ENCODE results near the gene ABCA12.
"Not testable (repeated sequence)": the region's sequence is repeated elsewhere in the genome, so short reads cannot be mapped to it uniquely, and the experiment has no call there.

Gene ABCA12, protein sequence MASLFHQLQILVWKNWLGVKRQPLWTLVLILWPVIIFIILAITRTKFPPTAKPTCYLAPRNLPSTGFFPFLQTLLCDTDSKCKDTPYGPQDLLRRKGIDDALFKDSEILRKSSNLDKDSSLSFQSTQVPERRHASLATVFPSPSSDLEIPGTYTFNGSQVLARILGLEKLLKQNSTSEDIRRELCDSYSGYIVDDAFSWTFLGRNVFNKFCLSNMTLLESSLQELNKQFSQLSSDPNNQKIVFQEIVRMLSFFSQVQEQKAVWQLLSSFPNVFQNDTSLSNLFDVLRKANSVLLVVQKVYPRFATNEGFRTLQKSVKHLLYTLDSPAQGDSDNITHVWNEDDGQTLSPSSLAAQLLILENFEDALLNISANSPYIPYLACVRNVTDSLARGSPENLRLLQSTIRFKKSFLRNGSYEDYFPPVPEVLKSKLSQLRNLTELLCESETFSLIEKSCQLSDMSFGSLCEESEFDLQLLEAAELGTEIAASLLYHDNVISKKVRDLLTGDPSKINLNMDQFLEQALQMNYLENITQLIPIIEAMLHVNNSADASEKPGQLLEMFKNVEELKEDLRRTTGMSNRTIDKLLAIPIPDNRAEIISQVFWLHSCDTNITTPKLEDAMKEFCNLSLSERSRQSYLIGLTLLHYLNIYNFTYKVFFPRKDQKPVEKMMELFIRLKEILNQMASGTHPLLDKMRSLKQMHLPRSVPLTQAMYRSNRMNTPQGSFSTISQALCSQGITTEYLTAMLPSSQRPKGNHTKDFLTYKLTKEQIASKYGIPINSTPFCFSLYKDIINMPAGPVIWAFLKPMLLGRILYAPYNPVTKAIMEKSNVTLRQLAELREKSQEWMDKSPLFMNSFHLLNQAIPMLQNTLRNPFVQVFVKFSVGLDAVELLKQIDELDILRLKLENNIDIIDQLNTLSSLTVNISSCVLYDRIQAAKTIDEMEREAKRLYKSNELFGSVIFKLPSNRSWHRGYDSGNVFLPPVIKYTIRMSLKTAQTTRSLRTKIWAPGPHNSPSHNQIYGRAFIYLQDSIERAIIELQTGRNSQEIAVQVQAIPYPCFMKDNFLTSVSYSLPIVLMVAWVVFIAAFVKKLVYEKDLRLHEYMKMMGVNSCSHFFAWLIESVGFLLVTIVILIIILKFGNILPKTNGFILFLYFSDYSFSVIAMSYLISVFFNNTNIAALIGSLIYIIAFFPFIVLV (N-terminal part only)

DNA sequence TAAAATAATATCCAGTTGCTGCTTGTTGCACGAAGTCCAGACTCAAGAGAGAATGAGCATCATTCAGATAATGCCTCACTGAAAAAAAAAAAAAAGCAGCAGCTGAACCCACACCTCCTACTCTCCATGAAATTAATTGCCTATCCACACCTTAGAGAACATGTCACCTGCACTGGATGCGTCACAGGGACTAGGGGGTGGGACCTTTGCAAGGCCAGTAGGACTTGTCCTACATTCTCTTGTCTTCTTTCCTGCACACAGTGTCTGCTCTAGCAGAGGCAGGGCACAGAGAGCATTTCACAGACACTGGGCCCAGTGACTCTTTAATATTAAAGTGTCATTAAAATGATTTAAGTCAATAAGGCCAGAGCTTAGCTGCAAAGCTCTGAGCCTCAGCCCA is at the start of gene ABCA12:
Gene ABCA12 (minus strand): TSS at position 148 of the 400 bp plus-strand sequence. CDS start 418 bp downstream, outside the sequence.
- DNase-seq (ENCODE audit: low spot score) = no peak

DNA sequence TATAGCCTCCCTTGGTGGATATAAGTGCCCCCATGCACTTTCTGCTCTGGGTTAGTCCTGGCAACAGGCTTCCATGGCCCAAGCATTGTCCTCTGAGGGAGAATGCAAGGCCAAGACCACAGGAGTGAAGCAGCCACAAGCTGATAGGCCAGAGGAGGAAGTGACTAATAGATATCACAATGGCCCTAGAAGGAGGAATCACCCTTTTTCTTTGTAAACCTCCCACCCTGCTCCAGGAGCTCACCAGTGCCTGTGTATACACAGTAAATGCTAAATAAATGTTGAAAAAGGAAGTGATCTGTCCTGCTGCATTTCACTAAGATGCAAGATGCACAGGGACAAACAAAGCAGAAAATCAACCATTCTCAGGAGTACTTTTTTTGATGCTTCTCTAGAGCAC is 49.7 kb upstream of the ABCA12 start:
- DNase-seq (ENCODE audit: low spot score) = no peak

DNA sequence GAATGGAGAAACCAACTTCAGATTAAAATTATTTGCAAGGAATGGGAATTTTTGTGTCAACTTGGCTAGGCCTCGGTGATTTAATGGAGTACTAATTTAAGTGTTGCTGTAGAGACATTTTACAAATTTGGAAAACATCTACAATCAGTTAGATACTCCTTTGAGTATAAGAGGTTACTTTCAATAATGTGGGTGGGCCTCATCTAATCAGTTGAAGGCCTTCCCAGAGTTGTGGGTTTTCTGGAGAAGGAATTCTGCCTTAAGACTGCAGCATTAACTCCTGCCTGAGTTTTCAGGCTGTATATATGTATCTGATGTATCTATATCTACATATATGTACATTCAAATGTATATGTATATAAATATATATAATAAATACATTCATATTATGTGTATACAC is 47.6 kb upstream of the ABCA12 start:
- DNase-seq (ENCODE audit: low spot score) = no peak

DNA sequence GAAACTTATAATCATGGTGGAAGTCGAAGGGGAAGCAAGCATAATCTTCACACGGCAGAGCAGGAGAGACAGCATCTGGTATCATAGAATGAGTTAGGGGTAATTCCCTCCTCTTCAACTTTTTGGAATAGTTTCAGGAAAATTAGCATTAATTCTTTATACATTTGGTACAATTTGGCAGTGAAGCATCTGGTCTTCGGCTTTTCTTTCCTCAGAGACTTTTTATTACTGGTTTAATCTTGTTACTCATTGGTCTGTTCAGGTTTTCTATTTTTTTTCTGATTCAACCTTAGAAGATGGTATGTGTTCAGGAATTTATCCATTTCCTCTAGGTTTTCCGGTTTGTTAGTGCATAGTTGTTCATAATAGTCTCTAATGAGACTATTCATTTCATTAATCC is 39.7 kb upstream of the ABCA12 start:
- no peak for DNase-seq (ENCODE audit: low spot score)

DNA sequence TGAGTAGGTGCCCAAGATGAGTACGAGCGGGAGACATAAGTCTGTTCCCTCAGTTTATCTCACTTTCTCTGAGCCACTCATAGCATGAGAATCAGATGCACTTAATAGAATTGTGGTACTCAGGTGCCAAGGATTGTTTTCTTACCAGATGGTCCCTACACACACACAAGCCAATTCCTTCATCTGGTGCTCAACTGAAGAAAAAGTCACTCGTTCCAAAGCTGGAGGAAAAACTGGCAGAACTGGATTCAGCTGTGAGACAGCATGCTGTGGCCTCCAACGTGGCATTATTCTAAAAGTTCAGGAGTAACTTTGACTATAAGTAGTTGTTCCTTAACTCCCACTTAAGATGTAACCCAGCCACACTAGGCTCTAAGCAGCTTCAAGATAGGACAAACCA is 33.4 kb upstream of the ABCA12 start:
- DNase-seq (ENCODE audit: low spot score) = no peak

DNA sequence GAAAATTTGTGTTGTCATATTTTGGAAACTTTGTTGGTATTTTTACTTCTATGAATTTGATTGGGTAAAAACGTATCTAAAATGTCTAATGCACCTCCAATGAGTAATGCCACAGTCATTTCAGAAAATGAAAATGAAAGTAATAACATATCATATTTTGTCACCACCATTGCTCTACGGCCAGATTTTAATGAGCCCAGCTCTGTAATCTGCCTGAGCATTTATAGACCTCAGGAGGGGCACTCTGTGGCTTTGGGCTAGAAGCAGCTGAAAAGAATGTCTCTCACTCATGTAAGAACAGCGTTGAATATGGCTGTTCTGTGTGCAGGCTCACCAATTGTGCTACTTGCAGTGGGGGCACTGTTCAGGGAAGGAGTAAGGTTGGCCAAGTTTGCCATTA is 32.7 kb upstream of the ABCA12 start:
- peak; percentile 0 for DNase-seq (ENCODE audit: low spot score)

DNA sequence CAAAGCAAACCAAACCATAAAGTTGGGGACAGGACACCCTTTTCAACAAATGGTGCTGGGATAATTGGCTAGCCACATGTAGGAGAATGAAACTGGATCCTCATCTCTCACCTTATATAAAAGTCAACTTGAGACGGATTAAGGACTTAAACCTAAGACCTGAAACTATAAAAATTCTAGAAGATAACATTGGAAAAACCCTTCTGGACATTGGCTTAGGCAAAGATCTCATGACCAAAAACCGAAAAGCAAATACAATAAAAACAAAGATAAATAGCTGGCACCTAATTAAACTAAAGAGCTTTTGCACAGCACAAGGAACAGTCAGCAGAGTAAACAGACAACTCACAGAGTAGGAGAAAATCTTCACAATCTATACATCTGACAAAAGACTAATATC is 28.1 kb upstream of the ABCA12 start:
- not testable (repeated sequence) for DNase-seq (ENCODE audit: low spot score)

DNA sequence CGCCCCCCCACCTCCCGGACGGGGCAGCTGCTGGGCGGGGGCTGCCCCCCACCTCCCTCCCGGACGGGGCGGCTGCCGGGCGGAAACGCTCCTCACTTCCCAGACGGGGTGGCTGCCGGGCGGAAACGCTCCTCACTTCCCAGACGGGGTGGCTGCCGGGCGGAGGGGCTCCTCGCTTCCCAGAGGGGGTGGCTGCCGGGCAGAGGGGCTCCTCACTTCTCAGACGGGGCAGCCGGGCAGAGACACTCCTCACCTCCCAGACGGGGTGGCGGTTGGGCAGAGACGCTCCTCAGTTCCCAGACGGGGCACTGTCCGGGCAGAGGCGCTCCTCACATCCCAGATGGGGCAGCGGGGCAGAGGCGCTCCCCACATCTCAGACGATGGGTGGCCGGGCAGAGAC is 24.9 kb upstream of the ABCA12 start:
- not testable (repeated sequence) for DNase-seq (ENCODE audit: low spot score)

DNA sequence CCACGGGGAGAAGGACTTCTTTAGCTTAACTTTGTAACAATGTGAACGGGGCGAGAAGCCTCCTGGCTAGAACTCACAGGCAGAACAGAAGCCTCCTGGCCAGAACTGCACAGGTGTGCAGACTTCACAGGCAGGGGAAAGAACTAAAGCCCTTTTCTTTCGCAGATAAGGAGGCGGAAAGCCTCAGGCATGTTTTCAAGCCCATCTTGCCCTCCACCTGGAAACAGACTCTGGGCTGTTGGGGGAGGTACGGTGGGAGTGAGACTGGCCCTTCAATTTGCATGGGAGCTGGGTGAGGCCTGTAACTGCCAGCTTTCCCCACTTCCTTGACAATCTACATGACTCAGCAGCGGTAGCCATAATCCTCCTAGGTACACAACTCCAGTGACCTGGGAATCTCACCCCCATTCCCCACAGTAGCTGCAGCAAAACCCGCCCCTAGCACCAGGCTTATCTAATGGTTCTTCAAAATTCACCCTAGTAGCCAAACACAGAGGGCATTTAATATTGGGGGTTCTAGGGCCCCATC is 22.9 kb upstream of the ABCA12 start:
- no peak for DNase-seq (ENCODE audit: low spot score)

DNA sequence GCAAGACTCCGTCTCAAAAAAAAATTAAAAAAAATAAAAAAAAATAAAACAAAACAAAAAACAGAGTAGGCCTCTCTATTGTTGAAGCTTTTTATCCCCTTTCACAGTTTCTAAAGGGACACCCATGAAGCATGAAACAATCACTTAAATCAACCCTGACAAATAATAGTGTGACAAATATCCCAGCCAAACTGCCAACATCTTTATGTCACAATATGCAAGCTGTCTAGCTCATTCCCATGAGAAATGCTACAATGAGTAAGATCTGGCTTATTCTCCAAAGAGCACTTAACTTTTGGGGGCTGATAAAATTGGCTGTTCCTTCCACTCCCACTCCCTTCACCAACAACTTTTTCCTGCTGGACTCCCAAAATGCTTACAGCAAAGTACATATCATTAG is 21.7 kb upstream of the ABCA12 start:
- no peak for DNase-seq (ENCODE audit: low spot score)

DNA sequence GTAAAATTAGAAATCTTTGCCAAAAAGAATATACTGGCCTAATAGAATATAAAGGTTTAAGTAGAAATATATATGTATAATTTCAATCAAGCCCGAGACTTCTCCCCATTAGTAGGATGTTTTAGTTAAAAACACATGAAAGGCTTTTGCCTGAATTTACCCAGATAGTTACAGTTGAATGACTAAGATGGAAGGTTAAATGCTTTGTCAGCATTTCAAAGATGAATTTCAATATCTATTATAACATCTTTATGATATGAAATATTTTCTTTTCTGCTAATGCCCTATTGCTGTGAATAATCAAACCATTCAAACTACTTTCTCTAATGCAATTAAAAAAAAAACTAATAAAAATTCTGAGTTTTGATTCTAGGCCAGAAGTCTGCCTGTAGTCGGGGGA is 18.0 kb upstream of the ABCA12 start:
- DNase-seq (ENCODE audit: low spot score) = no peak

DNA sequence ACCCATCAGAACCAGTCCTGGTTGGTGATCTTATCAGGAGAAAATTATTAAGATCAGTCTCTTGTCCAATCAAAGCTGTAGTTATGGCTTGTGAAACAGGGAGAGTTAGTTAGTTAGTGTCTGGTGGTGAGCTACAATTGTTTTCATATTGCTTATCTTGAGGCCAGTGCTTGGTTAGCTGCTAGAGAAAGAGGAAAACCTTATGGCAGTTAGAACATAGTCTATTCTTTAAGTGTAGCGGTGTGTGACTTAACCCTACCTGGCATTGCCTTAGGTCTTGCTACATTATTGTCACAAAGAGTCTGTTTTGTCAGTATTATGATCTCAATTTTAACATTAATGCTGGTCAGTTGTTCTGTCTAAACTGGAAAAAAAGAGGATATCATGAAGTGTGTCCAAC is 11.5 kb upstream of the ABCA12 start:
- DNase-seq (ENCODE audit: low spot score) = no peak

DNA sequence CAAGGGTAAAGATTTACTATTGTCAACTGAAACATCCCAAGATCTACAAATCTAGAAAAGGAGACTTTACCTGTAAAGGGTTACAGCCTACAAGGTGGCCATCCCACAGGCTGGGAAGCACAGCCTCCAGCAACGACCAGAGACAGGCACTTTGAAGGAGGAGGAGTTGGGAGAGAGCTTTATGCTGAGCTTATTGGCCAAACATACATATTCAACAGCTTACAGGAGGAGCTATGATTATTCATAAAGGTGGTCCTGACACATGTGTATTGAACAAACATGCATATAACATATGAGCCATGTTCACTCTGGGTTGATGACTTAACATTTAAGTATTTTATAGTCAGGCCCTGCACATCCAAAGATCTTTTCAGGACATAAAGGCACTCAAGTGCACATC is 11.1 kb upstream of the ABCA12 start:
- no peak for DNase-seq (ENCODE audit: low spot score)

DNA sequence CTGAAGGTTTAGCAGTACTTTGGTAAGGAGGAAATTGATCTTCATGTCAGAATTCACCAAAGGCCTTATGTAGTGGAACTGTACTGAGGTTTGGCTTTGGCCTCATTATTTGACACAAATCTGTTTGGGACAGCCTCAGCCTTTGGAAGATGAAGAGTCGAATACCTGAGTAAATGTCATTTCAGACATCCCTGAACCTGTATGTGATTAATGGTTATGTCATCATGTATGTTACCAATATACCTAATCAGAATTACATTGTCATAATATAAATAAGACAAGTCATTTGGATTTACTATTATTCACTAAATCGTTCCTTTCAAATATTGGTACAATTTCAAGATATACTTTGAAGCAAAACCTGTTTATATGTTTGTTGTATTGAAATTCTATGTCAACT is 10.6 kb upstream of the ABCA12 start:
- DNase-seq (ENCODE audit: low spot score) = no peak

DNA sequence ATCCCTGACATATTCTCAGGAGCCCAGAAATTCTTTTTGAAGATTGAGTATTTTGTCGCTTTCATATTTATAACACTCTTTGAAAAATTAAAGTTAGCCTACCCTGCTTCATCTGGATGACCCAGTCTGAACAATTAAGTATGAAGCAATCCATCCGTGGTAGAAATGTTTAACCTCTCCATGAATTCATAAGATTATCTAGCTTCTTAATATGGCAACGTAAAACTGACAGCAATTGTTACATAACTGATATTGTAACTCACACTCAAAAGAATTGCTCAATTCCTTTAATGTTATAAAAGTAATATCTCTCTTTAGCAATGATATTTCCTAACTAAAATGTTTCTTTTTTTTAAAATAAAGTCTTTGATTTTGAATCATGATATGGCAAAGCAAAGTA is 7.2 kb upstream of the ABCA12 start:
- DNase-seq (ENCODE audit: low spot score) = no peak

DNA sequence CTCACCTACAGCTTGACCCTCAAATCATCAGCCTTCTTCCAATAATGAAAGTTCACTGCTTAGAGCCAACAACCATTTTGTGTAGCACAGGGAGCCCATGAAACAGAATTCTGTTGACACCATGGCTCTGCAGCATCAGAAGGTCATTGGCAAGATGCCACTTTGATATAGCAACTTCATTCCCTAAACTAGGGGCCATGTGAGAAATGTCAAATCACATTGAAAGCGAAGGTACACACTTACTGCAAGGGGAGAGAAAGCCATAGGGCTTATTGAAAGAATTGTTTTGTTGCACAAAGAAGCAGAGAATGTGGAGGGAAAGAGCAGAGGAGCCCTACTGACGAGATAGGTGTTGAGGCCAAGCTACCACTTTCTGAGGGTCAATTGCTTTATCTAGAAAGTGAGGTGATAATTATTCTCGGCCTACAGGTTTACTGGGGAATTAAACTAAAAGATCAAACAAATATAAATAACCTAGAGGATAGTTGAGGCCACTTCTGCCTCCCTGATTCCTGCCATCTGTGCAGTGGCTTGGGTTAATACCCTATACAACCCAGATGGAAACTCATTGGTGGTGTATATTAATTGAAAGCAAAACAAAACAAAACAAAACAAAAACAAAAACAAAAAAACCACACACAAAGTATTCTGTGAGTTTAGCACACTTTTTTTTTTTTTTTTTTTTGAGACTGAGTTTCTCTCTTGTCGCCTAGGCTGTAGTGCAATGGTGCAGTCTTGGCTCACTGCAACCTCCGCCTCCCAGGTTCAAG is 5.9 kb upstream of the ABCA12 start:
- no peak for DNase-seq (ENCODE audit: low spot score)

DNA sequence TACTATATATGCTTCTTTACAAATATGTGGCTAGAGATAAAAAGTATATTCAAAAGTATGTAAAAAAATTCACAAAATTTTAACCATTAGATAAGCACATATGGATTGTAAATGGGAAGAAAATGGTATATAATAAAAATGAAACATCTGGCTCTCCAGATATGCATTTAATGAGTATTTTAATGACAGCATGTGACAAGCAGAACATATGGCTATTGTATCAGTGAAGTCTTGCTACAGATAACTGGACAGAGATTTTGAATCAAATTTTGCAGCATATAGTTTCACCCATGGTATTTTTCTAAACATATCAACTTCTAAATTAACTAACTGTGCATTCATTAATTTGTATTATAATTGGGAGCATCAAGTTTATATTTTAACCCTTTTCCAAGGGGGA is 5.0 kb upstream of the ABCA12 start:
- DNase-seq (ENCODE audit: low spot score) = no peak

DNA sequence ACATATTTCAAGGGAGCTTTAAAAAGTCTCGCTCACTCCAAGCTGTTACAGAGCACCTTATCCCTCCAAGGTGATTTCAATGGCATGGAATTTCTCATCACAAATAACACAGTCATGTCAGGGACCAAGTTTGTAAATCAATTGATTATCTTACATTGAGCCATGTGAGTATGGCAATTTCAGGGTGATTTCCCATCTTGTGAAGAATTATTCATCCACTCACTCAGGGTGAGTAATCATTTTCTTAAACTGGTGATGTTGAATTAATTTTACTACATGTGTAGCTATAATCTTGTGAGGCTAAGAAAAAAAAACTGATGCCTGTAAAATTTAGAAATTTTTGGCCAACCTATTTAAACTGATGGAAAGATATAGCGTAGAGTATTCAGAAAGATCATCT is 3.3 kb upstream of the ABCA12 start:
- DNase-seq (ENCODE audit: low spot score) = no peak

DNA sequence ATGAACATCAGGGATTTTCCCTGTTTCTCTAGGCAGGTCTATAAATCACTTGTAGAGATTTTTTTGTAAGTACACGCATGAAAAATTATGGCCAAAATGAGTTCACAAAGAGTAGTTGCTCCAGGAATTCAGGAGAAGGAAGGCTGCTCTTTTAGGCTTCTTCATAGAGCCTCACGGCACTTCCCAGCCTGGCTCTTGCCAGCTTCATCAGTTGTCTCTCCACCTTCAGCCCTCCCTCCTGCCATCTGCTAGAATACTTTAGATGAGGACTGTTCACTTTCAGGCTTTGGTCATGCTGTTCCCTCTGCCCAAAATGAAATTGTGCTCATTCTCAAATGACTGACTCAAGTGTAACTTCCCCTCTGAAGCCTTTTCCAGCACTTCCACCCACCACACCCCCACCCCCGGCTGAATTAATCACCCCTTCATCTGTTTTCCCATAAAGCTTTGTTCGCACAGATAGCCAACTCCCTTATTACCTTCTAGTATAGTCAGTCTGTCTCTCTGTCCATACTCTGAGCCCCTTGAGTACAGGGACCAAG is 1.8 kb upstream of the ABCA12 start:
- DNase-seq (ENCODE audit: low spot score) = no peak

DNA sequence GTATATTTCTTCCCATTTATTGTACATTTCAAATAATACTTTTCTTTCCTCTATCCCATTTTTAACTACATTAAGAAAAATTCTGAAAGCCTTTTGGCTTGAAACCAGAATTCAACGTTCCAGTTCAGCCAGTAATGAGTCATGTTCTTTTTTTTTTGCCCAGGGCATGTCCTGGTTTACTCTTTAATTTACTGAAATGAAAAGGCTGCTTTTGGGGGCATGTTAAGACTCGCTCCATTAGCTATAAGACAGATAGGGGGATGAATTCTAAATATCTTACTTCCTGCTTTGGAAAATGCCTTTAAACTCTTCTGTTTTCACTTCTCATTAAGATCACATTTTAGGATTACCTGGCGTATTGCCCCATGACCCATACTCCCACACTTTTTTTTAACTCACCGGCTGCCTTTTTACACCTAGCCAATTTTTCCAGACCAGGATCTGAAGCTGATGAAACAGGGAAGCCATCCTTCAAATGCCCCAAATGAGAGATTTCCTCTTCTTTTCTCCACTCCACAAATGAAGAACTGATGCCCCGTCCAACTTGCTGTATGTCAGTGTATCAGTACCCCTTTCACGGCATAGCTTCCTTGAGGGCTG is 585 bp downstream of the ABCA12 start:
- DNase-seq (ENCODE audit: low spot score) = no peak

DNA sequence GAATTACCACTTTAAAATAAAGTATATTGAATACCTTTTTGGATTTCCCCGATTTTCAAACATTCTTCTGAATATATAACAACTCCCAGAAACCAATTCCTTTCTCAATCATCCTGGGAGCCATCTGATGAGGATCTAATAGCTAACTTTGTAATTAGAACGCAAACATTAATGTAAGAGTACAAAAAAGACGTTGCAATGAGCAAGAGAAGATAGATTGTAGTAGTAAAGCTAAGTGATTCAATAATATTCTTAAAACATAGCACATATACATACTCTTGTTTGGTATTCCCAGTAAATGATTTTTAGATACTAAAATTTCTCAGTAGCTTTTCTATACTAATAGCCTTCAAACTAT is 1.1 kb downstream of the ABCA12 start:
- DNase-seq (ENCODE audit: low spot score) = no peak

Measured in activated CD4-positive, alpha-beta T cell treated with anti-CD3 and anti-CD28 coated beads, Interleukin-2, Interleukin-4, amounts not matched to agents 100 ng/mL and 50 ng/mL, durations not matched to agents 16 hours and 8 hours (primary cell).